IPS DF 4.7 (cell line): ENCODE results near the gene SARS2.

Experiments used
- DNase-seq: peaks from one replicate; pipeline ENCODE4 v3.0.0-alpha.2; 2013; ENCODE audit warnings: low spot score; ENCODE audit errors: extremely low read depth

Gene SARS2

DNA sequence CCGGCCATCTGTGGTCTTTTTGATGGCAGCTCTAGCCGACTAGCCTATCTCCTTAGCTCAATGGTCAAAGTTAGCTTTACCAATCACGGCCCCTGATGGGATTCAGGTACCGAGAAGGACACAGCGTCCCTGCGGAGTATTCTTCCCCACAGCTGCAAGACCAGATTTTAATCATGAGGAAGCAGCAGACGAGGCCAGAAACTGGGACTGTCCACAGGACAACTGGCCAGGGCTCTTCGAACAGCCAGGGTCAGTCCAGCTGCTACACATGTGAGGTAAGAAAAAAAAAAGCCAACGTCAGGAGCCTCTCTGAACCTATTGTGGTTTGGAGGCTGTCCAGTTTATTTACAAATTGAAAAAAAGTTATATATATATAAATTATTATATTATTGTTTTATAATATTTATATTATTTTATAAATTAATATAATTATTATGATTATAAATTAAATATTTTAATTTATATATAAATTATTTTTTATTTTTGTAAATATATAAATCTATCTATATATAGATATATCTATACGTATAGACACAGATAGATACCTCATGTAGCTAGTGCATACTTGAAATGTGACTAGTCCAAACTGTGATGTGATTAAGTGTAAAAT, 63.3 kb downstream of the SARS2 start:
- no peak for DNase-seq
